Keratinocyte (primary cell): ENCODE measurements around the gene CAMP.

Source experiments
- CTCF ChIP-seq, 3 experiments: IDR thresholded peaks in 1 of 3; conservative IDR thresholded peaks in 1 of 3; optimal IDR thresholded peaks in 1 of 3; 2 replicates in 2 of 3; 3 replicates in 1 of 3; pipeline versions ENCODE3 to v1.5.1; 2011; ENCODE audit warnings: low read length in 3 of 3, mild to moderate bottlenecking in 3 of 3, moderate library complexity in 2 of 3, control low read depth in 1 of 3, inconsistent platforms in 1 of 3; ENCODE audit not compliant: insufficient read depth in 2 of 3; ENCODE audit errors: extremely low read depth in 1 of 3
- EZH2 ChIP-seq: IDR thresholded peaks from one replicate; pipeline ENCODE4 v1.6.1; 2012; ENCODE audit warnings: inconsistent platforms, mild to moderate bottlenecking, low read length, moderate library complexity

GRCh38 chr3:48215876-48216275, 7.4 kb upstream of the CAMP start:
- TF ChIP-seq CTCF (optimal IDR thresholded peaks at IDR 0.05 in 1 of 3, IDR thresholded peaks at IDR 0.05 in 1 of 3, conservative IDR thresholded peaks at IDR 0.05 in 1 of 3; ENCODE audit: extremely low read depth in 1 of 3, insufficient read depth in 2 of 3, low read length in 3 of 3) = no peak
- TF ChIP-seq EZH2 = no peak
